NCI-H1417 treated with DMSO at 0.1 percent for 48 hours (cell line): Measurements from ENCODE around the gene RIPOR2.
A peak's percentile ranks its signal among the peaks of the same experiment; 100 is the strongest.
"Not testable (repeated sequence)": the region's sequence is repeated elsewhere in the genome, so short reads cannot be mapped to it uniquely, and the experiment has no call there.

Source experiments
- DNase-seq: peaks from one replicate; lab custom pipeline; 2025; lab: John Stamatoyannopoulos, UW

RIPOR2 gene

GRCh38 chr6:24802271-24803059, 133.3 kb downstream of the RIPOR2 start:
- DNase-seq = no peak

GRCh38 chr6:24799541-24799915, 136.2 kb downstream of the RIPOR2 start:
- DNase-seq = no peak

DNA sequence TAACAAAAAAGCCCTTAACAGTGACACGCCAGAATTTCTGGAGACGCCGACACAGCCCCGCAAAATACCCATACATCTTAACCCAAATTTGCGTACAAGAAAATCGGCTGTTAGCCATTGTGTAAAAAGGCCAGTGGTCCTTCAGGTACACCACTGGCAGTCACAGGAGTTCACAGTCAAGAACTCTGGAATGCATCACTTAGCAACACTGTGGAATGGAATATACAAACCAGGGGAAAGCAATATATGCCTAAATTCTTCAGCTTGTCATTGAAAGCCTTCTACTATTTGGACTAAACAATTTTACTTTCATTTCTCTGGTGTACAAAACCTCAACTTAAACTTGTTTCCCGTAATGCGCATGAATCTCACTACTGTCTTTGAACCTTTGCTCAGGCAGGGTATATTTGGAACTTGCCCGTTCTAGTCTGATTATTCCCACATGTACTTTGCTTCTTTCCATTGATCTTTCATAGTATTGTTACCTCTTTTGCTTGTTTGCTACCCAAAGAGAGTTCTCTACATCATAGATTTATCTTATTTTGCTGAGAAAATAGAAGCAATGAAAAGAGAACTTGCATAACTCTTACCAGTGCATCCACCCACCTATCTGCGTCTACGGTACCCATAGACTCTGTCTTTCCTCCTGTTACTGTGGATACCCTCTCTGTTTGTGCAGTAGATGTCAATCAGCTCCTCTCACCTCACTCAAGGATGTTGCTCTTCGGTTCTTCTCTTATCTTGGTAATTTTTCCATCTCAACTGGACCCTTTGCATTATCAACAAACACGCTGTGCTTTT, 136.8 kb downstream of the RIPOR2 start, which contains the start of gene ARMH2:
Gene ARMH2 (minus strand): TSS at position 178 of the 801 bp plus-strand sequence. CDS start 60 bp downstream, at position 118.
- no peak for DNase-seq

DNA sequence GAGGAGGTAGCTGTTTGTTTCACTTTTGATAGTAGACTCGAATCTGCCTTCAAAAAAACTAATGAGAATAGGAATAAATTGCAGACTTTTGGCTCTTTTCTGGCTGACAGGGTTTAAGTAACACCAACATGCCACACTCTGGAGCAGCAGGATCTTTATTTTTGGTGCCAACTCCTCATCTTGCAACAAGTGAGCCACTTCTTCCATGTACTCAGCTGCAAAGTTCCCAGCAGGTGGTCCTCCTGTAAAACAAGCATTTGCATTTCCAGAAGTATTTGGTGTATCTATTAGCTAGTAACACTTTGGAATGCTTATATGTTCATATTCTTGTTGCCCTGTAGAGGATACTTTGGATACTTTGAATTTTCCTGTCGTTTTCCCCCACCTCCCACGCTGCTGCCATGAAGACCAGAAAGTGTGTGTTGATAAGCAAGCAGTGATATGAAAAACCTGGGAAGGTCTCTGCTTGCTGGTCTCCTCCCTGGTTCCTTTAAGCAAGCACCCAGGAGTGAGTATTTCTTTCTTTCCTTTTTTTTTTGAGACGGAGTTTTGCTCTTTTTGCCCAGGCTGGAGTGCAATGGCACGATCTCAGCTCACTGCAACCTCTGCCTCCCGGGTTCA, 138.1 kb downstream of the RIPOR2 start:
- DNase-seq = no peak

DNA sequence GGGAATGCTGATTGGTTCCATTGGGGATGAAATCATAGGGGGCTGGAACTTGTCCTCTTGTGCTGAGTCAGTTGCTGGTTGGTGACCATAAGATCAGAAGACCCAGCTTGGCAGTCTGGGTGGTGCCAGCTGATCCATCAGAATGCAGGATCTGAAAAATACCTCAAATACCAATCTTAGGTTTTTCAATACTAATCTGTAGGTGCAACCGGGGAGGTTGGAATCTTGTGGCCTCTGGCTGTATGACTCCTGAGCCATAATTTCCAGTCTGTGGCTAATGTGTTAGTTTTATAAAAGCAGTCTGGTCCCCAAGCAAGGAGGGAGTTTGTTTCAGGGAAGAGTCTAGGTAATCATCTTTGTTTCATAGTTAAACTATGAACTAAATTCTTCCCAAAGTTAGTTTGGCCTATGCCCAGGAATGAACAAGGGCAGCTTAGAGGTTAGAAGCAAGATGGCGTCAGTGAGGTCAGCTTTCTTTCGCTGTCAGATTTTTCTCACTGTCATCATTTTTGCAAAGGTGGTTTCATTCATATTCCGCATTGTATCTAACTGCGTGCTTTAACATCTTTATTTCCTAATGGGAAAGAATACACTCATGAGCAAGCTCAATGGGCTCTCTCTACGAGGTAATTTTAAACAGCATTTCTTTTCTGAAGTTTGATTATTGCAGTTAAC, 139.0 kb downstream of the RIPOR2 start:
- DNase-seq = no peak

GRCh38 chr6:24795106-24795505, 140.7 kb downstream of the RIPOR2 start:
- DNase-seq = no peak

- no peak for DNase-seq
These were observed 147.6 kb downstream of the RIPOR2 start for GRCh38 chr6:24788031-24788665.

- no peak for DNase-seq
These were observed 155.6 kb downstream of the RIPOR2 start for GRCh38 chr6:24780206-24780605.

DNA sequence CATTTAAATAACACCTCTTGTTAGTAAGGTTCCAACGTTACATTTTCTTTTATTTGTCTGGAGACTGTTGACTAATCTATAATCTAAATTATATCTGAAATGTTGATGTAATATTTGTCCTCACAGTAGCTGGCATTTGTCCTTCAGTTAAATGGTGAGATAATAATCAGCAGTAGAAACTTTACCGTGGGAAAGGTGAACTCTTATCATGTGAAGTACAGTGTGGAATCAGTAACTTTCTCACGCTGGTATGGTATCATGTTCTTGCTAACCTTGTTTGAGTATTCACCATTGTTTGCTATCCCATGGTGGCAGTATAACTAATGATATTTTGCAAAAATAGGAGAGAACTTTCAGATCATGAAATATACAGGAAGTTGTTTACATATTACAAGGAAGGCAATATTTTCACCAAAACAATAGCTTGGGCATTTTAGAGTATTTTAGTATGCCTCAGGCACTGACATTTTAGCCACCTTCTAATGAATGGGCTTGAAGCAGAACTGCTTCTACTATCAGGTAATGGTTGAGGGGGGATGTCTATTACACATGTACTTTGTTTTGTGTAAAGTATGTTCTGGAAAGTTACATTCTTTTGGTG, 156.2 kb downstream of the RIPOR2 start:
- no peak for DNase-seq

DNA sequence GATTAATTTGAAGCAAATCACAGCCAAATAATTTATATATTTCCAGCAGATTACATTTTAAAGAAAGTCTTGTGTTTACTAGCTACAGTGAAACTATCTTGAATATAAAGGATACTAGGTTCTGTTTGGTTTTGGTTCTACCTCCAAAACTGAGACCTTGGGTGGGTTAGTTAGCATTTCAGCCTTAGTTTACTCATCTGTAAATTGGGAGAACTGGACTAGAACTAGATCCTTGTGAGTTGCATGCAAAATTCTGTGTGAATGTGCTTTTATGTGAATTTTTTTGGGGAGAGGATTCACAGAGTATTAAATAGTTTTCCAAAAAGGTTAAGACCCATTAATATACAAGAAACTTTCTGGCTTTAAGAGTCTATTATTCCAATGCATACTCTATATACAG, 156.9 kb downstream of the RIPOR2 start:
- DNase-seq = no peak

DNA sequence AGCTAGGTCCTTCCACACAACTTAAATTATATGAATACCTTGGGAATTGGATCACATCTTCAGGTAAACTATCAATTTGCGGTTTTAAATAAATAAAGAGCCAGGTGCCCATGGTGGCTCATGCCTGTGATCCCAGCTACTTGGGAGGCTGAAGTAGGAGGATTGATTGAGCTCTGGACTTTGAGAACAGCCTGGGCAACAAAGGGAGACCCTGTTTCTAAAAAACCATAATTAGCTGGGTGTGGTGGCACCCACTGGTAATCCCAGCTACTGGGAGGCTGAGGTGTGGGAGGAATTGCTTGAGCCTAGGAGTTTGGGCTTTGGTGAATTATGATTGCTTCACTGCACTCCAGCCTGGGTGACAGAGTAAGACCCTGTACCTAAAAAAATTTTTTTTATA, 157.6 kb downstream of the RIPOR2 start:
- DNase-seq = no peak

GRCh38 chr6:24777227-24777626, 158.5 kb downstream of the RIPOR2 start:
- DNase-seq = no peak

DNA sequence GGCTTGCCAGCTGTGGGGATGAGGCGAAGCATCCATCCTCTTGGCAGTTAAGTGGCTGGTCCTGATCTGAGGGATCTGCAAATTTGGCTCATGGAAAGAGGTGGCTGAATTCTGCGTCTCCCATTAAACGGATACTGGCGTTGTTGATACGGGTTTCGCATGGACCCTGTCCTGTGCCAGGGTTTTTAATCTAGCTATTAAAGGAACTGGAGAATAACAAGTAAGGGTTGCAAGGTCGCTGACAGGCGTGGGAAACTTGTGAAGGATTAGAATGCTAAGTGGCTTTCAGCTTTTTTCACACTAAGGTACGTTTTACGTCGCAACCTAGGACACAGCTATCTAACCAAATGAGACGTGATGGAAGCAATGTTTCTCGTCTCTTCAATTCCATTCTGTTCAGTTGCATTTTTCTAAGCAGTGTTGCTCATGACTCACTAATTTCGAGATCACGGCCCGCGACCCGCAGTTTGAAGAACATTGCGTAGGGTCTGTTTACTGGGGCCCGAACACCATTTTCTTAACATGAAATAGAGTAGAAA, 160.2 kb downstream of the RIPOR2 start:
- DNase-seq = no peak

GRCh38 chr6:24774696-24775519, 160.9 kb downstream of the RIPOR2 start, which contains the start of gene GMNN:
GMNN (plus strand) TSS chr6:24774937; CDS start chr6:24777247, 2,310 bp downstream.
- DNase-seq = peak; percentile 87

DNA sequence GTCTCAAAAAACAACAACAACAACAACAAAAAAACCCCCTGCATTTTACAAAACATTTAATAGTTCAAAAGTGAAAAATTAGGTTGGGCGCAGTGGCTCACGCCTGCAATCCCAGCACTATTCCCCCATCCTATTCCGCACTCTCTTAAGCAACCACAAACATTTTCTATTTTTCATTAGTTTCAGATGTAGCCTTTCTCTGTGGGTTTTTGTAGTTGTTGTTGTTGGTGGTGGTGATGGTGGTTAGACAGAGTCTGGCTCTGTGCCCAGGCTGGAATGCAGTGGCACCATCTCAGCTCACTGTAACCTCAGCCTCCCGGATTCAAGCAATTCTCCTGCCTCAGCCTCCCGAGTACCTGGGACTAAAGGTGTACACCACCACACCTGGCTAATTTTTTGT, 167.4 kb downstream of the RIPOR2 start:
- DNase-seq = no peak

- DNase-seq = no peak
These were observed 168.9 kb downstream of the RIPOR2 start for GRCh38 chr6:24766680-24767462.

DNA sequence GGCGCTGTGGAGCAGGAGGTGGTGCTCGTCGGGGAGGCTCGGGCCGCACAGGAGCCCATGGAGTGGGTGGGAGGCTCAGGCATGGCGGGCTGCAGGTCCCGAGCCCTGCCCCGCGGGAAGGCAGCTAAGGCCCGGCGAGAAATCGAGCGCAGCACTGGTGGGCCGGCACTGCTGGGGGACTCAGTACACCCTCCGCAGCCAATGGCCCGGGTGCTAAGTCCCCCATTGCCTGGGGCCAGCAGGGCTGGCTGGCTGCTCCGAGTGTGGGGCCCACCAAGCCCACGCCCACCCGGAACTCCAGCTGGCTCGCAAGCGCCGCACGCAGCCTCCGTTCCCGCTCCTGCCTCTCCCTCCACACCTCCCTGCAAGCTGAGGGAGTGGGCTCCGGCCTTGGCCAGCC, 169.8 kb downstream of the RIPOR2 start:
- DNase-seq = not testable (repeated sequence)

DNA sequence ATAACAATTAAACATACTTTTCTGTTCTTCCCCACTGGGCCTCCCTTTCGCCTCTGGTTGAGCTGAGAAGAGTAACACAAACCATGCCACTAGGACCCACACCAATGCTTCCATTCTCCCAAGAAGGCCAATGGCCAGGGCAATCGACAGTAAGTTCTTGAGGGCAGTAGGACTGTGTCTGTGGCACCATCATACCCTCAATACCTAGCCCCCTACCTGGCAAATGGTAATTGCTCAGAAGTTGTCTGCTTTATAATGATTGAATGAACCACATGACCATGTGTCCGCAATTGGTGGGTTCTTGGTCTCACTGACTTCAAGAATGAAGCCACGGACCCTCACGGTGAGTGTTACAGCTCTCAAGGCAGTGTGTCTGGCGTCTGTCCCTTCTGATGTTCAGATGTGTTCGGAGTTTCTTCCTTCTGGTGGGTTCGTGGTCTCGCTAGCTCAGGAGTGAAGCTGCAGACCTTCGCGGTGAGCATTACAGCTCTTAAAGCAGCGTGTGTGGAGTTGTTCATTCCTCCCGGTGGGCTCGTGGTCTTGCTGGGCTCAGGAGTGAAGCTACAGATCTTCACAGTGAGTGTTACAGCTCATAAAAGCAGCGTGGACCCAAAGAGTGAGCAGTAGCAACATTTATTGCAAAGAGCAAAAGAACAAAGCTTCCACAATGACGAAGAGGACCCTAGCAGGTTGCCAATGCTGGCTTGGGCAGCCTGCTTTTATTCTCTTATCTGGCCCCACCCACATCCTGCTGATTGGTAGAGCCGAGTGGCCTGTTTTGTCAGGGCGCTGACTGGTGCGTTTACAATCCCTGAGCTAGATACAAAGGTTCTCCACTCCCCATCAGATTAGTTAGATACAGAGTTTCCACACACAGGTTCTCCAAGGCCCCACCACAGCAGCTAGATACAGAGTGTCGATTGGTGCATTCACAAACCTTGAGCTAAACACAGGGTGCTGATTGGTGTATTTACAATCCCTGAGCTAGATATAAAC, 170.6 kb downstream of the RIPOR2 start:
- not testable (repeated sequence) for DNase-seq
